ENCODE measurements around the gene SCN10A.

- TF ChIP-seq EP300 (IDR thresholded peaks at IDR 0.05) = no peak
- no peak for TF ChIP-seq CTCF (IDR thresholded peaks at IDR 0.05)
Measured at GRCh38 chr3:38662544-38662943, 153.5 kb downstream of the SCN10A start.

All from suprapubic skin (tissue), 3 donors.